K562 (cell line): ENCODE measurements around the gene CNTN6. TPM values are rescaled to one million over a fixed set of nuclear protein-coding genes. Genes with fewer than 3 reads are reported as not detected.

Source experiments
- ATAC-seq: fragments of 200-7000 bp; cut with Tn5 transposase; 3 replicates; pipeline ENCODE4 v1.9.1; 2020; ENCODE audit warnings: moderate library complexity
- BruUV-seq: library from RNA; stranded (reverse); fragments of 400-500 nt; replicated peaks from 2 replicates; lab custom pipeline; 2021; lab: Mats Ljungman, UMichigan
- CTCF ChIA-PET: fragments of 300-600 bp; formaldehyde crosslinking; extraction: SDS; loops from one replicate; lab custom pipeline; 2021; ENCODE audit warnings: low intra/inter-chr PET ratio; lab: Yijun Ruan, JAX
- POLR2A ChIA-PET: fragments of 300-600, 350-650 bp; sonication (Branson Sonifier 250); formaldehyde crosslinking; extraction: SDS; loops from one replicate; lab custom pipeline; 2021; ENCODE audit warnings: antibody characterized with exemption, inconsistent platforms; lab: Yijun Ruan, JAX
- DNase-seq, 4 experiments: peaks; one replicate each; pipeline versions ENCODE4 v3.0.0 to v3.0.0-alpha.2; 2011 to 2018; ENCODE audit warnings: low spot score in 3 of 4, mixed read lengths in 3 of 4; ENCODE audit errors: extremely low read depth in 1 of 4
- FAIRE-seq: peaks from 2 replicates; lab custom pipeline; 2011; peaks lifted over from hg19 to GRCh38; lab: Jason Lieb, UNC
- H2AFZ ChIP-seq: 2 replicates; pipeline ENCODE4 v1.6.0; 2011; ENCODE audit warnings: low read depth, low read length, control low read depth, inconsistent platforms
- H3K27ac ChIP-seq: fragments of 200-600 bp; 3 replicates; pipeline ENCODE4 v1.8.0; 2011; ENCODE audit warnings: low read depth, mild to moderate bottlenecking, control low read depth, inconsistent platforms, low read length, moderate library complexity, mixed read lengths; ENCODE audit errors: extremely low read depth
- H3K27me3 ChIP-seq, 2 experiments: fragments of 300-600 bp in 1 of 2; 2 replicates in 1 of 2; 3 replicates in 1 of 2; pipeline versions ENCODE4 v1.6.0 to v1.8.0; 2011; ENCODE audit warnings: inconsistent platforms in 2 of 2, low read length in 2 of 2, mild to moderate bottlenecking in 1 of 2, mixed read lengths in 1 of 2, moderate library complexity in 1 of 2; ENCODE audit not compliant: control insufficient read depth in 2 of 2, insufficient read depth in 2 of 2
- H3K36me3 ChIP-seq: fragments of 300-600 bp; 3 replicates; pipeline ENCODE4 v1.8.0; 2011; ENCODE audit warnings: mild to moderate bottlenecking, low read length, inconsistent platforms; ENCODE audit not compliant: control insufficient read depth, insufficient read depth
- H3K4me1 ChIP-seq, 2 experiments: fragments of 200-600 bp in 1 of 2; replicated peaks in 1 of 2; 2 replicates in 1 of 2; 3 replicates in 1 of 2; pipeline versions ENCODE4 v1.5.1 to v1.8.0; 2011; ENCODE audit warnings: inconsistent platforms in 2 of 2, low read length in 2 of 2, mild to moderate bottlenecking in 1 of 2, mixed read lengths in 1 of 2, moderate library complexity in 1 of 2; ENCODE audit not compliant: control insufficient read depth in 2 of 2, insufficient read depth in 2 of 2
- H3K4me2 ChIP-seq: 2 replicates; pipeline ENCODE4 v1.6.1; 2011; ENCODE audit warnings: low read length, control low read depth, inconsistent platforms, mixed read lengths; ENCODE audit not compliant: insufficient read depth
- H3K4me3 ChIP-seq: fragments of 200-600 bp; sonication (generic), shearing (Covaris generic); 2 replicates; pipeline ENCODE4 v1.5.1; 2016; ENCODE audit warnings: control low read depth, inconsistent platforms
- H3K79me2 ChIP-seq: fragments of 200-600 bp; 3 replicates; pipeline ENCODE4 v1.8.0; 2011; ENCODE audit warnings: low read length, inconsistent platforms; ENCODE audit not compliant: control insufficient read depth, insufficient read depth
- H3K9ac ChIP-seq, 2 experiments: 2 replicates each; pipeline versions ENCODE4 v1.6.0 to v1.6.1; 2011; ENCODE audit warnings: low read depth in 2 of 2, low read length in 2 of 2, control low read depth in 1 of 2, inconsistent platforms in 1 of 2, mild to moderate bottlenecking in 1 of 2, mixed read lengths in 1 of 2; ENCODE audit not compliant: insufficient read depth in 1 of 2
- H3K9me1 ChIP-seq: one replicate; pipeline ENCODE4 v1.6.0; 2011; ENCODE audit warnings: inconsistent platforms, mild to moderate bottlenecking, low read length, moderate library complexity; ENCODE audit not compliant: control insufficient read depth, insufficient read depth
- H3K9me3 ChIP-seq: replicated peaks from 2 replicates; pipeline ENCODE4 v1.5.1; 2011; ENCODE audit warnings: low read depth, low read length, inconsistent platforms; ENCODE audit not compliant: control insufficient read depth, insufficient read depth
- H4K20me1 ChIP-seq: replicated peaks from 2 replicates; pipeline ENCODE4 v1.6.1; 2011; ENCODE audit warnings: low read length, inconsistent platforms, mixed read lengths; ENCODE audit not compliant: control insufficient read depth, insufficient read depth
- CTBP1 ChIP-seq: fragments of 450-650 bp; IDR thresholded peaks from 2 replicates; pipeline ENCODE4 v1.6.1; 2016; ENCODE audit warnings: borderline replicate concordance
- PTTG1 ChIP-seq: fragments of 450-650 bp; IDR thresholded peaks from 2 replicates; pipeline ENCODE4 v1.6.1; 2016; ENCODE audit warnings: low read depth, mild to moderate bottlenecking, missing genetic modification characterization, missing compliant biosample characterization
- STAT5B ChIP-seq: fragments of 250-450 bp; sonication (Bioruptor Pico); IDR thresholded peaks from 2 replicates; pipeline ENCODE4 v1.8.0; 2021; ENCODE audit warnings: mild to moderate bottlenecking, inconsistent platforms
- ZNF589 ChIP-seq: fragments of 200-800 bp; sonication (Bioruptor generic); IDR thresholded peaks from 2 replicates; pipeline ENCODE4 v1.6.1; 2016; ENCODE audit warnings: low read depth, missing genetic modification characterization, missing compliant biosample characterization
- in situ Hi-C: fragments of 300-500 bp; cut with MboI; formaldehyde crosslinking; loops from 4 replicates; pipeline ENCODE4 v1.15.0; 2018; ENCODE audit warnings: inconsistent platforms, mixed read lengths
- intact Hi-C: fragments of 100-400 bp; cut with micrococcal nuclease; formaldehyde crosslinking; loops from 2 replicates; pipeline ENCODE4 v1.14.2; 2022
- polyA plus RNA-seq, 8 experiments: library from polyadenylated mRNA; depleted of rRNA in 4 of 8; stranded (reverse) in 5 of 8; unstranded in 3 of 8; fragments of >200 nt; fragmentation: Nextera tagmentation in 2 of 8; fragmentation: Illumina TruSeq in 1 of 8; extraction: Ambion mirVana in 2 of 8; extraction: Trizol in 1 of 8; gene quantifications; 2 replicates each; pipeline versions ENCODE4 v1.2.1 to v1.2.3, GENCODE V29; 2011 to 2014; ENCODE audit warnings: inconsistent platforms in 1 of 8, missing spikeins in 1 of 8
- total RNA-seq, 7 experiments: library from RNA; depleted of rRNA in 6 of 7; stranded (reverse); fragments of >200 nt in 6 of 7; fragmentation: Illumina TruSeq in 2 of 7; extraction: Trizol in 2 of 7; gene quantifications; 2 replicates each; pipeline versions ENCODE4 v1.2.1 to v1.2.3, GENCODE V29; 2011 to 2021; ENCODE audit warnings: low replicate concordance in 1 of 7
- TF ChIP-seq, protein P1 (sequence below): fragments of 450-650 bp; formaldehyde crosslinking; IDR thresholded peaks from 2 replicates; pipeline ENCODE4 v1.4.0; 2020; ENCODE audit warnings: mild to moderate bottlenecking
- TF ChIP-seq, protein P2 (sequence below): fragments of 250-450 bp; sonication (Bioruptor Pico); IDR thresholded peaks from 2 replicates; pipeline ENCODE4 v1.5.0; 2021; ENCODE audit warnings: mild to moderate bottlenecking, borderline replicate concordance

CNTN6 gene
- total and polyA plus RNA-seq, 9 of the 15 experiments (the other 6 are each of a cell fraction or from before 2014, with no cell fraction given), result not detected

DNA sequence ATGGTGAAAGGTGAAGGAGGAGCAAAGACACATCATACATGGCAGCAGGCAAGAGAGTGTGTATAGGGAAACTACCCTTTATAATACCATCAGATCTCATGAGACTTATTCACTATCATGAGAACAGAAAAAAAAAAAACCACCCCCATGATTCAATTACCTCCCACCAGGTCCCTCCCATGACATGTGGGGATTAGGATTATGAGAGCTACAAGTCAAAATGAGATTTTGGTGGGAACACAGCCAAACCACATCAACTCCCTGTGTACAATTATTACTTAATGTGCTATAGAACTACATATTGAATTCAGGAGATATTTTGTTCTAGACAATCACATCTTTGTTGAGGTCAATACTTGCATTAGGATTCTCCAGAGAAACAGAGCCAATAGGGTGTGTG, 313.4 kb downstream of the CNTN6 start:
- Histone ChIP-seq H3K27ac (no peak overlapping the region), H2AFZ (no peak overlapping the region), H3K9me3 (no peaks in the 10 kb centered on the region; the same call in 1 of the 2 replicates), H4K20me1 (no peaks in the 10 kb centered on the region), H3K4me2 (no peak overlapping the region), H3K4me3 (no peak overlapping the region), H3K9ac (no peak overlapping the region), H3K9me1 (no peaks in the 10 kb centered on the region), H3K36me3 (no peaks in the 10 kb centered on the region), H3K27me3 (no peaks in the 10 kb centered on the region), H3K79me2 (no peaks in the 10 kb centered on the region), H3K4me1 (no peaks in the 10 kb centered on the region)
- ChIA-PET CTCF (no interaction called here), POLR2A (no interaction called here)
- in situ Hi-C loops (no loop called here), intact Hi-C loops (no loop called here)
- DNase-seq, result no peak
- no peak for FAIRE-seq
- no peak for TF ChIP-seq PTTG1 (tag)
- TF ChIP-seq, protein P1, sequence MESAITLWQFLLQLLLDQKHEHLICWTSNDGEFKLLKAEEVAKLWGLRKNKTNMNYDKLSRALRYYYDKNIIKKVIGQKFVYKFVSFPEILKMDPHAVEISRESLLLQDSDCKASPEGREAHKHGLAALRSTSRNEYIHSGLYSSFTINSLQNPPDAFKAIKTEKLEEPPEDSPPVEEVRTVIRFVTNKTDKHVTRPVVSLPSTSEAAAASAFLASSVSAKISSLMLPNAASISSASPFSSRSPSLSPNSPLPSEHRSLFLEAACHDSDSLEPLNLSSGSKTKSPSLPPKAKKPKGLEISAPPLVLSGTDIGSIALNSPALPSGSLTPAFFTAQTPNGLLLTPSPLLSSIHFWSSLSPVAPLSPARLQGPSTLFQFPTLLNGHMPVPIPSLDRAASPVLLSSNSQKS (CRISPR knock-in tag), result no peak
- TF ChIP-seq CTBP1, result no peak
- TF ChIP-seq STAT5B (CRISPR knock-in tag), result no peak
- TF ChIP-seq, protein P2, sequence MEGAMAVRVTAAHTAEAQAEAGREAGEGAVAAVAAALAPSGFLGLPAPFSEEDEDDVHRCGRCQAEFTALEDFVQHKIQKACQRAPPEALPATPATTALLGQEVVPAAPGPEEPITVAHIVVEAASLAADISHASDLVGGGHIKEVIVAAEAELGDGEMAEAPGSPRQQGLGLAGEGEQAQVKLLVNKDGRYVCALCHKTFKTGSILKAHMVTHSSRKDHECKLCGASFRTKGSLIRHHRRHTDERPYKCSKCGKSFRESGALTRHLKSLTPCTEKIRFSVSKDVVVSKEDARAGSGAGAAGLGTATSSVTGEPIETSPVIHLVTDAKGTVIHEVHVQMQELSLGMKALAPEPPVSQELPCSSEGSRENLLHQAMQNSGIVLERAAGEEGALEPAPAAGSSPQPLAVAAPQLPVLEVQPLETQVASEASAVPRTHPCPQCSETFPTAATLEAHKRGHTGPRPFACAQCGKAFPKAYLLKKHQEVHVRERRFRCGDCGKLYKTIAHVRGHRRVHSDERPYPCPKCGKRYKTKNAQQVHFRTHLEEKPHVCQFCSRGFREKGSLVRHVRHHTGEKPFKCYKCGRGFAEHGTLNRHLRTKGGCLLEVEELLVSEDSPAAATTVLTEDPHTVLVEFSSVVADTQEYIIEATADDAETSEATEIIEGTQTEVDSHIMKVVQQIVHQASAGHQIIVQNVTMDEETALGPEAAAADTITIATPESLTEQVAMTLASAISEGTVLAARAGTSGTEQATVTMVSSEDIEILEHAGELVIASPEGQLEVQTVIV, result no peak
- no peak for TF ChIP-seq ZNF589 (CRISPR knock-in tag)
- no TSS peak for BruUV-seq
- ATAC-seq, result no peak
